HTR-8/SVneo (cell line): Measurements from ENCODE around the gene NUPR2.
"Not testable (repeated sequence)": the region's sequence is repeated elsewhere in the genome, so short reads cannot be mapped to it uniquely, and the experiment has no call there.

Experiments
- DNase-seq: peaks from one replicate; pipeline ENCODE4 v3.0.0; 2011; ENCODE audit warnings: low spot score, mixed read lengths; ENCODE audit not compliant: insufficient read length
- FAIRE-seq: peaks from 2 replicates; lab custom pipeline; 2011; peaks lifted over from hg19 to GRCh38; lab: Jason Lieb, UNC

Gene NUPR2

GRCh38 chr7:56091591-56091990 lies 24.6 kb downstream of the NUPR2 start:
- FAIRE-seq: no peak
- DNase-seq: no peak

GRCh38 chr7:56087445-56087844 lies 28.8 kb downstream of the NUPR2 start:
- no peak for DNase-seq
- no peak for FAIRE-seq

GRCh38 chr7:56086761-56087160 lies 29.5 kb downstream of the NUPR2 start:
- FAIRE-seq (no peak), DNase-seq (no peak)

GRCh38 chr7:56083150-56083785 lies 32.9 kb downstream of the NUPR2 start:
- no peak for DNase-seq
- FAIRE-seq: no peak

GRCh38 chr7:56081626-56082340 lies 34.4 kb downstream of the NUPR2 start:
- DNase-seq (no peak), FAIRE-seq (no peak)

- FAIRE-seq: not testable (repeated sequence)
These were observed 35.3 kb downstream of the NUPR2 start for GRCh38 chr7:56080726-56081435.

GRCh38 chr7:56079450-56080185 lies 36.6 kb downstream of the NUPR2 start:
- DNase-seq: no peak

More at GRCh38 chr7:56080726-56081435, 35.3 kb downstream of the NUPR2 start:
- not testable (repeated sequence) for DNase-seq

GRCh38 chr7:56078196-56078595 lies 38.0 kb downstream of the NUPR2 start:
- no peak for DNase-seq
- no peak for FAIRE-seq

More at GRCh38 chr7:56079450-56080185, 36.6 kb downstream of the NUPR2 start:
- FAIRE-seq: no peak

- DNase-seq (no peak), FAIRE-seq (no peak)
These were observed 38.5 kb downstream of the NUPR2 start for GRCh38 chr7:56077681-56078080.

GRCh38 chr7:56074371-56074791 lies 41.8 kb downstream of the NUPR2 start:
- FAIRE-seq (no peak), DNase-seq (peak; percentile 73)

GRCh38 chr7:56066376-56066775 lies 49.8 kb downstream of the NUPR2 start:
- not testable (repeated sequence) for FAIRE-seq

More at GRCh38 chr7:56066376-56066775, 49.8 kb downstream of the NUPR2 start:
- not testable (repeated sequence) for DNase-seq
